GM12878 (cell line): ENCODE data around the gene TPT1. TPM values are rescaled to one million over a fixed set of nuclear protein-coding genes. Genes with fewer than 3 reads are reported as not detected.
A peak's percentile ranks its signal among the peaks of the same experiment; 100 is the strongest.

Experiments used
- CBX5 ChIP-seq: sonication (generic); IDR thresholded peaks from 2 replicates; pipeline ENCODE4 v1.6.1; 2016; ENCODE audit warnings: low read depth, moderate library complexity, mild to moderate bottlenecking, inconsistent platforms
- FOXK2 ChIP-seq: fragments of 450-650 bp; IDR thresholded peaks from 2 replicates; pipeline ENCODE4 v1.6.1; 2017; ENCODE audit warnings: mild to moderate bottlenecking, moderate library complexity
- HCFC1 ChIP-seq: fragments of 150-350 bp; IDR thresholded peaks from 2 replicates; pipeline ENCODE4 v1.6.1; 2014; ENCODE audit warnings: low read length
- IRF4 ChIP-seq: IDR thresholded peaks from 2 replicates; pipeline ENCODE4 v1.6.1; 2011; ENCODE audit warnings: low read depth, low read length
- NBN ChIP-seq: fragments of 450-650 bp; IDR thresholded peaks from 2 replicates; pipeline ENCODE4 v1.6.1; 2016
- NR2C2 ChIP-seq: IDR thresholded peaks from 2 replicates; pipeline ENCODE4 v1.6.1; 2011; ENCODE audit warnings: borderline replicate concordance, low read depth; ENCODE audit not compliant: control insufficient read depth, insufficient read length
- PAX5 ChIP-seq: IDR thresholded peaks from 2 replicates; pipeline ENCODE4 v1.6.1; 2011; ENCODE audit warnings: low read depth, low read length, borderline replicate concordance
- RCOR1 ChIP-seq: conservative IDR thresholded peaks from 2 replicates; pipeline ENCODE4 v1.6.1; 2012; ENCODE audit warnings: low read depth, low read length, improper control_type of control experiment
- SIX5 ChIP-seq: IDR thresholded peaks from 2 replicates; pipeline ENCODE4 v1.6.1; 2011; ENCODE audit warnings: mild to moderate bottlenecking, low read depth, low read length, moderate library complexity; ENCODE audit not compliant: severe bottlenecking
- SMC3 ChIP-seq: IDR thresholded peaks from 2 replicates; pipeline ENCODE4 v1.6.1; 2011; ENCODE audit warnings: low read length, improper control_type of control experiment, borderline replicate concordance
- ZNF384 ChIP-seq: IDR thresholded peaks from 2 replicates; pipeline ENCODE4 v1.6.1; 2012; ENCODE audit warnings: low read depth, mild to moderate bottlenecking, low read length, improper control_type of control experiment, borderline replicate concordance
- polyA plus RNA-seq, 11 experiments: library from polyadenylated mRNA; depleted of rRNA in 4 of 11; unstranded in 6 of 11; stranded (reverse) in 5 of 11; fragments of >200 nt; fragmentation: Nextera tagmentation in 4 of 11; fragmentation: Illumina TruSeq in 1 of 11; extraction: Ambion mirVana in 4 of 11; extraction: Trizol in 1 of 11; gene quantifications; 1 replicate in 1 of 11; 2 replicates in 10 of 11; pipeline versions ENCODE4 v1.2.1 to v1.2.3, GENCODE V29; 2011 to 2016; ENCODE audit warnings: inconsistent platforms in 2 of 11, missing spikeins in 2 of 11, low read depth in 1 of 11
- total RNA-seq, 4 experiments: library from RNA; depleted of rRNA in 3 of 4; stranded (reverse); fragments of >200 nt in 3 of 4; fragmentation: Illumina TruSeq in 1 of 4; extraction: Trizol in 1 of 4; gene quantifications; 2 replicates each; pipeline versions ENCODE4 v1.2.1 to v1.2.3, GENCODE V29; 2013 to 2021
- TF ChIP-seq, protein P1 (sequence below): fragments of 450-650 bp; formaldehyde crosslinking; IDR thresholded peaks from 2 replicates; pipeline ENCODE4 v1.4.0; 2022; ENCODE audit warnings: mild to moderate bottlenecking, moderate library complexity
- TF ChIP-seq, protein P2 (sequence below): fragments of 450-650 bp; IDR thresholded peaks from 2 replicates; pipeline ENCODE4 v1.6.1; 2017; ENCODE audit warnings: antibody characterized with exemption, mild to moderate bottlenecking, moderate library complexity
- TF ChIP-seq, protein P3 (sequence below): fragments of 450-650 bp; conservative IDR thresholded peaks from 2 replicates; pipeline ENCODE4 v1.6.1; 2017; ENCODE audit warnings: mild to moderate bottlenecking, moderate library complexity
- TF ChIP-seq, protein P4 (sequence below): IDR thresholded peaks from 2 replicates; pipeline ENCODE4 v1.6.1; 2011; ENCODE audit warnings: borderline replicate concordance, low read depth, mild to moderate bottlenecking, moderate library complexity, mixed read lengths, low read length; ENCODE audit not compliant: insufficient read depth; ENCODE audit errors: extremely low read length
- TF ChIP-seq, protein P5 (sequence below): fragments of 450-650 bp; IDR thresholded peaks from 2 replicates; pipeline ENCODE4 v1.6.1; 2018; ENCODE audit warnings: mild to moderate bottlenecking, low read depth, moderate library complexity; ENCODE audit not compliant: partially characterized antibody

TPT1 gene
- total and polyA plus RNA-seq, 10 of the 15 experiments (the other 5 are each of a cell fraction or from before 2014, with no cell fraction given), result 1,038 to 5,925 (median 2,336) TPM

DNA sequence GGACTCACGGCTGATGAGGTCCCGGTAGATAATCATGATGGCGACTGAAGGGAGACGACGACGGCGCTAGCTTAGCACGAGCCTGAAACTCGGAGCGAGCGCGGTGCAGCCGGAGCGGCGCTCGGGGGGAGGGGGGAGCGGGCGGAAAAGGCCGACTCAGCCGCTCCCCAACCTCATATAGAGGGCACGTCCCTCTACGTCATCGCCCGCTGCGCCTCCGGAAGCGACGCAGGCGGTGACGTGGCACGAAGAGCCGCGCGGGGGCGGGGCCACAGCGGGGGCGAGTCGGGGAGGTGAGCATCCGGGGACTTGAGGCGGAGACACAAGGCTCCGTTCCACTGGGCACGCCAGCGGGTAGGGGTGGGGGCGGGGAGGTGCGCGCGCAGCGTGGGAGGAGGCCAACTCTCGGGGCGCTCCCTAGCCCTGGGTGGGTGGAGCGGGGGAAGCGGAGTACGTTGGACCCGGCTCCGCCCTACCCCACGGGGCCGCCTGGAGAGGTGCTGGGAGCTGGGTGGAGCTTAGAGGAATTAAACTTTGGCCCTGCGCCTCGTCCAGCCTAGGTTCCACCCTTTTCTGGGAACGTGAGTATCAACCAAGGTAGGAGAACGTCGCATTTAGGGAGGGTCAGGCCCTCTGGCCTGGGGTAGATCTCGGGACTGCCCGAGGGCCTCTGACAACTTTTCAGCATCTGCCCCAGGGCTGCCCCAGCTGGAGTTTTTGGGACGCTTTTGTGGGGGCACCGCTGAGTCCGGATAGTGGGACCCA, at the start of gene TPT1 (continued):
- TF ChIP-seq, protein P1, sequence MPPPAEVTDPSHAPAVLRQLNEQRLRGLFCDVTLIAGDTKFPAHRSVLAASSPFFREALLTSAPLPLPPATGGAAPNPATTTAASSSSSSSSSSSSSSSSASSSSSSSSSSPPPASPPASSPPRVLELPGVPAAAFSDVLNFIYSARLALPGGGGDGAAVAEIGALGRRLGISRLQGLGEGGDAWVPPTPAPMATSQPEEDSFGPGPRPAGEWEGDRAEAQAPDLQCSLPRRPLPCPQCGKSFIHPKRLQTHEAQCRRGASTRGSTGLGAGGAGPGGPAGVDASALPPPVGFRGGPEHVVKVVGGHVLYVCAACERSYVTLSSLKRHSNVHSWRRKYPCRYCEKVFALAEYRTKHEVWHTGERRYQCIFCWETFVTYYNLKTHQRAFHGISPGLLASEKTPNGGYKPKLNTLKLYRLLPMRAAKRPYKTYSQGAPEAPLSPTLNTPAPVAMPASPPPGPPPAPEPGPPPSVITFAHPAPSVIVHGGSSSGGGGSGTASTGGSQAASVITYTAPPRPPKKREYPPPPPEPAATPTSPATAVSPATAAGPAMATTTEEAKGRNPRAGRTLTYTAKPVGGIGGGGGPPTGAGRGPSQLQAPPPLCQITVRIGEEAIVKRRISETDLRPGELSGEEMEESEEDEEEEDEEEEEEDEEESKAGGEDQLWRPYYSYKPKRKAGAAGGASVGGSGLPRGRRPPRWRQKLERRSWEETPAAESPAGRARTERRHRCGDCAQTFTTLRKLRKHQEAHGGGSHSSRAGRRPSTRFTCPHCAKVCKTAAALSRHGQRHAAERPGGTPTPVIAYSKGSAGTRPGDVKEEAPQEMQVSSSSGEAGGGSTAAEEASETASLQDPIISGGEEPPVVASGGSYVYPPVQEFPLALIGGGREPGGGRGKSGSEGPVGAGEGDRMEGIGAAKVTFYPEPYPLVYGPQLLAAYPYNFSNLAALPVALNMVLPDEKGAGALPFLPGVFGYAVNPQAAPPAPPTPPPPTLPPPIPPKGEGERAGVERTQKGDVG (CRISPR knock-in tag), result no peak
- TF ChIP-seq CBX5, result no peak
- TF ChIP-seq, protein P2, sequence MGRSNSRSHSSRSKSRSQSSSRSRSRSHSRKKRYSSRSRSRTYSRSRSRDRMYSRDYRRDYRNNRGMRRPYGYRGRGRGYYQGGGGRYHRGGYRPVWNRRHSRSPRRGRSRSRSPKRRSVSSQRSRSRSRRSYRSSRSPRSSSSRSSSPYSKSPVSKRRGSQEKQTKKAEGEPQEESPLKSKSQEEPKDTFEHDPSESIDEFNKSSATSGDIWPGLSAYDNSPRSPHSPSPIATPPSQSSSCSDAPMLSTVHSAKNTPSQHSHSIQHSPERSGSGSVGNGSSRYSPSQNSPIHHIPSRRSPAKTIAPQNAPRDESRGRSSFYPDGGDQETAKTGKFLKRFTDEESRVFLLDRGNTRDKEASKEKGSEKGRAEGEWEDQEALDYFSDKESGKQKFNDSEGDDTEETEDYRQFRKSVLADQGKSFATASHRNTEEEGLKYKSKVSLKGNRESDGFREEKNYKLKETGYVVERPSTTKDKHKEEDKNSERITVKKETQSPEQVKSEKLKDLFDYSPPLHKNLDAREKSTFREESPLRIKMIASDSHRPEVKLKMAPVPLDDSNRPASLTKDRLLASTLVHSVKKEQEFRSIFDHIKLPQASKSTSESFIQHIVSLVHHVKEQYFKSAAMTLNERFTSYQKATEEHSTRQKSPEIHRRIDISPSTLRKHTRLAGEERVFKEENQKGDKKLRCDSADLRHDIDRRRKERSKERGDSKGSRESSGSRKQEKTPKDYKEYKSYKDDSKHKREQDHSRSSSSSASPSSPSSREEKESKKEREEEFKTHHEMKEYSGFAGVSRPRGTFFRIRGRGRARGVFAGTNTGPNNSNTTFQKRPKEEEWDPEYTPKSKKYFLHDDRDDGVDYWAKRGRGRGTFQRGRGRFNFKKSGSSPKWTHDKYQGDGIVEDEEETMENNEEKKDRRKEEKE, result no peak
- TF ChIP-seq NR2C2, result no peak
- TF ChIP-seq PAX5, result peak; percentile 34; the same call in 1 of the 2 replicates
- TF ChIP-seq RCOR1, result no peak
- no peak for TF ChIP-seq IRF4
- TF ChIP-seq SMC3, result no peak
- peak; percentile 95 for TF ChIP-seq NBN
- TF ChIP-seq ZNF384, result no peak
- no peak for TF ChIP-seq SIX5
- TF ChIP-seq, protein P3, sequence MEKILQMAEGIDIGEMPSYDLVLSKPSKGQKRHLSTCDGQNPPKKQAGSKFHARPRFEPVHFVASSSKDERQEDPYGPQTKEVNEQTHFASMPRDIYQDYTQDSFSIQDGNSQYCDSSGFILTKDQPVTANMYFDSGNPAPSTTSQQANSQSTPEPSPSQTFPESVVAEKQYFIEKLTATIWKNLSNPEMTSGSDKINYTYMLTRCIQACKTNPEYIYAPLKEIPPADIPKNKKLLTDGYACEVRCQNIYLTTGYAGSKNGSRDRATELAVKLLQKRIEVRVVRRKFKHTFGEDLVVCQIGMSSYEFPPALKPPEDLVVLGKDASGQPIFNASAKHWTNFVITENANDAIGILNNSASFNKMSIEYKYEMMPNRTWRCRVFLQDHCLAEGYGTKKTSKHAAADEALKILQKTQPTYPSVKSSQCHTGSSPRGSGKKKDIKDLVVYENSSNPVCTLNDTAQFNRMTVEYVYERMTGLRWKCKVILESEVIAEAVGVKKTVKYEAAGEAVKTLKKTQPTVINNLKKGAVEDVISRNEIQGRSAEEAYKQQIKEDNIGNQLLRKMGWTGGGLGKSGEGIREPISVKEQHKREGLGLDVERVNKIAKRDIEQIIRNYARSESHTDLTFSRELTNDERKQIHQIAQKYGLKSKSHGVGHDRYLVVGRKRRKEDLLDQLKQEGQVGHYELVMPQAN, result peak; percentile 58
- TF ChIP-seq FOXK2, result no peak
- TF ChIP-seq, protein P4, sequence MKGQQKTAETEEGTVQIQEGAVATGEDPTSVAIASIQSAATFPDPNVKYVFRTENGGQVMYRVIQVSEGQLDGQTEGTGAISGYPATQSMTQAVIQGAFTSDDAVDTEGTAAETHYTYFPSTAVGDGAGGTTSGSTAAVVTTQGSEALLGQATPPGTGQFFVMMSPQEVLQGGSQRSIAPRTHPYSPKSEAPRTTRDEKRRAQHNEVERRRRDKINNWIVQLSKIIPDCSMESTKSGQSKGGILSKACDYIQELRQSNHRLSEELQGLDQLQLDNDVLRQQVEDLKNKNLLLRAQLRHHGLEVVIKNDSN, result no peak
- TF ChIP-seq HCFC1, result peak; percentile 73
- TF ChIP-seq, protein P5, sequence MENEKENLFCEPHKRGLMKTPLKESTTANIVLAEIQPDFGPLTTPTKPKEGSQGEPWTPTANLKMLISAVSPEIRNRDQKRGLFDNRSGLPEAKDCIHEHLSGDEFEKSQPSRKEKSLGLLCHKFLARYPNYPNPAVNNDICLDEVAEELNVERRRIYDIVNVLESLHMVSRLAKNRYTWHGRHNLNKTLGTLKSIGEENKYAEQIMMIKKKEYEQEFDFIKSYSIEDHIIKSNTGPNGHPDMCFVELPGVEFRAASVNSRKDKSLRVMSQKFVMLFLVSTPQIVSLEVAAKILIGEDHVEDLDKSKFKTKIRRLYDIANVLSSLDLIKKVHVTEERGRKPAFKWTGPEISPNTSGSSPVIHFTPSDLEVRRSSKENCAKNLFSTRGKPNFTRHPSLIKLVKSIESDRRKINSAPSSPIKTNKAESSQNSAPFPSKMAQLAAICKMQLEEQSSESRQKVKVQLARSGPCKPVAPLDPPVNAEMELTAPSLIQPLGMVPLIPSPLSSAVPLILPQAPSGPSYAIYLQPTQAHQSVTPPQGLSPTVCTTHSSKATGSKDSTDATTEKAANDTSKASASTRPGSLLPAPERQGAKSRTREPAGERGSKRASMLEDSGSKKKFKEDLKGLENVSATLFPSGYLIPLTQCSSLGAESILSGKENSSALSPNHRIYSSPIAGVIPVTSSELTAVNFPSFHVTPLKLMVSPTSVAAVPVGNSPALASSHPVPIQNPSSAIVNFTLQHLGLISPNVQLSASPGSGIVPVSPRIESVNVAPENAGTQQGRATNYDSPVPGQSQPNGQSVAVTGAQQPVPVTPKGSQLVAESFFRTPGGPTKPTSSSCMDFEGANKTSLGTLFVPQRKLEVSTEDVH, result no peak
